Neuronal stem cell (in vitro differentiated cells): ENCODE measurements around the gene KIF14.

ENCODE experiments used
- DNase-seq: peaks from one replicate; pipeline ENCODE4 v3.0.0-alpha.2; 2013; ENCODE audit warnings: low spot score
- H2AFZ ChIP-seq: one replicate; pipeline ENCODE4 v1.6.1; 2013; ENCODE audit warnings: mild to moderate bottlenecking, low read length, inconsistent platforms
- H2AK5ac ChIP-seq: 2 replicates; pipeline ENCODE4 v1.6.1; 2013; ENCODE audit warnings: low read depth, mild to moderate bottlenecking, inconsistent platforms, low read length, moderate library complexity, mixed read lengths
- H2BK120ac ChIP-seq: 2 replicates; pipeline ENCODE4 v1.6.1; 2013; ENCODE audit warnings: low read depth, mild to moderate bottlenecking, inconsistent platforms, low read length, moderate library complexity, mixed read lengths
- H2BK12ac ChIP-seq: one replicate; pipeline ENCODE4 v1.6.1; 2013; ENCODE audit warnings: low read length, inconsistent platforms
- H2BK15ac ChIP-seq: 2 replicates; pipeline ENCODE4 v1.6.1; 2013; ENCODE audit warnings: mild to moderate bottlenecking, low read length, inconsistent platforms, mixed read lengths
- H2BK5ac ChIP-seq: one replicate; pipeline ENCODE4 v1.6.1; 2013; ENCODE audit warnings: inconsistent platforms, mild to moderate bottlenecking, low read length, moderate library complexity
- H3K14ac ChIP-seq: one replicate; pipeline ENCODE4 v1.6.1; 2013; ENCODE audit warnings: low read length, inconsistent platforms
- H3K18ac ChIP-seq: 2 replicates; pipeline ENCODE4 v1.6.1; 2013; ENCODE audit warnings: low read length, inconsistent platforms
- H3K23ac ChIP-seq: 2 replicates; pipeline ENCODE4 v1.6.1; 2013; ENCODE audit warnings: low read depth, mild to moderate bottlenecking, mixed read lengths, low read length, inconsistent platforms; ENCODE audit not compliant: poor library complexity
- H3K27ac ChIP-seq: replicated peaks from 3 replicates; pipeline ENCODE4 v1.5.1; 2013; ENCODE audit warnings: low read length, inconsistent platforms
- H3K27me3 ChIP-seq, 3 experiments: 2 replicates each; pipeline ENCODE4 v1.6.1; 2013; ENCODE audit warnings: low read length in 3 of 3, mild to moderate bottlenecking in 2 of 3, inconsistent platforms in 1 of 3, low read depth in 1 of 3, mixed read lengths in 1 of 3, moderate library complexity in 1 of 3; ENCODE audit not compliant: control insufficient read depth in 3 of 3, insufficient read depth in 3 of 3
- H3K36me3 ChIP-seq, 2 donors: replicated peaks in 1 of 2; 2 replicates each; pipeline ENCODE4 v1.6.1; 2013; ENCODE audit warnings: low read length in 2 of 2; ENCODE audit not compliant: control insufficient read depth in 2 of 2, insufficient read depth in 2 of 2
- H3K4ac ChIP-seq: 2 replicates; pipeline ENCODE4 v1.6.1; 2013; ENCODE audit warnings: inconsistent platforms, mild to moderate bottlenecking, low read length, moderate library complexity
- H3K4me1 ChIP-seq, 2 donors: 1 replicate in 1 of 2; 2 replicates in 1 of 2; pipeline ENCODE4 v1.6.1; 2013; ENCODE audit warnings: low read length in 2 of 2, low read depth in 1 of 2; ENCODE audit not compliant: control insufficient read depth in 2 of 2, insufficient read depth in 1 of 2
- H3K4me2 ChIP-seq: one replicate; pipeline ENCODE4 v1.6.1; 2013; ENCODE audit warnings: mild to moderate bottlenecking, low read length, inconsistent platforms; ENCODE audit not compliant: insufficient read depth, poor library complexity, severe bottlenecking
- H3K4me3 ChIP-seq, 2 donors: 2 replicates each; pipeline ENCODE4 v1.5.1; 2013; ENCODE audit warnings: low read length in 2 of 2, mild to moderate bottlenecking in 2 of 2, inconsistent platforms in 1 of 2, moderate library complexity in 1 of 2
- H3K79me1 ChIP-seq: one replicate; pipeline ENCODE4 v1.6.1; 2013; ENCODE audit warnings: low read depth, mild to moderate bottlenecking, inconsistent platforms, low read length, moderate library complexity
- H3K9ac ChIP-seq: one replicate; pipeline ENCODE4 v1.6.1; 2013; ENCODE audit warnings: mild to moderate bottlenecking, low read depth, low read length, inconsistent platforms; ENCODE audit not compliant: poor library complexity
- H3K9me3 ChIP-seq, 2 donors: replicated peaks in 1 of 2; 2 replicates each; pipeline versions ENCODE3 to v1.6.1; 2013; ENCODE audit warnings: low read length in 2 of 2, mild to moderate bottlenecking in 2 of 2, inconsistent platforms in 1 of 2, low read depth in 1 of 2, mixed read lengths in 1 of 2, moderate library complexity in 1 of 2; ENCODE audit not compliant: control insufficient read depth in 2 of 2, insufficient read depth in 1 of 2
- H4K8ac ChIP-seq: one replicate; pipeline ENCODE4 v1.6.1; 2013; ENCODE audit warnings: low read depth, mild to moderate bottlenecking, inconsistent platforms, low read length, moderate library complexity
- H4K91ac ChIP-seq: one replicate; pipeline ENCODE4 v1.6.1; 2013; ENCODE audit warnings: low read length, low read depth, mild to moderate bottlenecking, inconsistent platforms; ENCODE audit not compliant: poor library complexity
- WGBS, 2 donors: extraction: QIAGEN DNeasy Blood & Tissue Kit; methylation state at CpG; one replicate each; pipeline ENCODE4 v1.1.7; 2013; ENCODE audit warnings: missing lambda C conversion rate in 2 of 2, mixed read lengths in 1 of 2; ENCODE audit not compliant: insufficient read length in 2 of 2, insufficient replicate concordance in 1 of 2; ENCODE audit errors: extremely low coverage in 2 of 2; 5-methylcytosine and 5-hydroxymethylcytosine counted together

KIF14 gene

DNA sequence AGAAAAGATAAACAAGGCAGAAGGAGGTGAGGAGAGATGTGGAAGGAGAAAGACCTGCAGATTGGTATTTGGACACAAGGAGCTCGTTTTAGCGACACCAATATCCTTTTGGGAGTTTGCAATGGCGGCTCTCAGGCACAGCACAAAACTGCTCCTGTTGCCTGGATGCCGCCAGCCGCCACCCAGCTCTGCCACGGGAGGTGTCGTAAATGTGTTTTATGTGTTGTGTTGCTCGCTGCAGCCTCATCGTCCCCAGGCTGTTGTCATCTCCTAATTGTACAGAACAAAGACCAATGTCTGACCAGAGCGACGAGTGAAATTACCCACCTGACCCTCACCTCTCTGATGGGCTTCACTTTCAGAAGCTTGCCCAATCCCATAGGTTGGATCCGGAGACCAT lies 114.1 kb downstream of the KIF14 start:
- Histone ChIP-seq H3K9me3 (no peaks in the 10 kb centered on the region), H3K4me3 (no peak overlapping the region), H2BK12ac (no peak overlapping the region), H2AFZ (no peak overlapping the region), H3K4me1 (no peaks in the 10 kb centered on the region), H2BK15ac (no peak overlapping the region), H3K14ac (no peak overlapping the region), H3K36me3 (no peaks in the 10 kb centered on the region), H3K27ac (no peak overlapping the region), H3K27me3 (no peaks in the 10 kb centered on the region), H3K18ac (no peak overlapping the region), H4K91ac (no peak overlapping the region), H3K79me1 (no peaks in the 10 kb centered on the region), H3K4me2 (no peak overlapping the region), H3K4ac (no peak overlapping the region), H4K8ac (no peak overlapping the region), H3K23ac (no peak overlapping the region), H2AK5ac (no peak overlapping the region), H3K9ac (no peak overlapping the region), H2BK120ac (no peak overlapping the region), H2BK5ac (no peak overlapping the region)
- WGBS, 2 donors, result no CpG with 5 or more reads among the region's 12 CpGs
- no peak for DNase-seq

DNA sequence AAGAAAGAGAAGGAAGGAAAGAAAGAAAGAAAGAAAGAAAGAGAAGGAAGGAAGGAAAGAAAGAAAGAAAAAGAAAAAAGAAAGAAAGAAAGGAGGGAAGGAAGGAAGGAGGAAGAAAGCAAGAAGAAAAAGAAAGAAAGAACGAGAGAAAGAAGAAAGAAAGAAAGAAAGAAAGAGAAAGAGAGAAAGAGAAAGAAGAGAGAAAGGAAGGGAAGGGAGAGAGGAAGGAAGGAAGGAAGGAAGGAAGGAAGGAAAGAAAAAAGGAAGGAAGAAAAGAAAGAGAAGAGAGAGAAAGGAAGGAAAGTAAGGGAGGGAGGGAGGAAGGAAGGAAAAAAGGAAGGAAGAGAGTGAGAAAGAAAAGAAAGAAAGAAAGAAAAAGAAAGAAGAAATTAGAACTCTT lies 115.3 kb downstream of the KIF14 start:
- no peaks in the 10 kb centered on the region for H3K27me3 ChIP-seq
- H3K23ac ChIP-seq, result no peak overlapping the region
- no CpG with 5 or more reads among the region's 1 CpG for WGBS, 2 donors
- DNase-seq, result no peak
- H3K9me3 ChIP-seq, result no peaks in the 10 kb centered on the region
- no peaks in the 10 kb centered on the region for H3K4me1 ChIP-seq
- no peak overlapping the region for H3K4me2 ChIP-seq
- H2BK5ac ChIP-seq, result no peak overlapping the region
- no peak overlapping the region for H4K91ac ChIP-seq
- H3K79me1 ChIP-seq, result no peaks in the 10 kb centered on the region
- H3K36me3 ChIP-seq, result no peaks in the 10 kb centered on the region
- H2BK12ac ChIP-seq, result no peak overlapping the region
- no peak overlapping the region for H3K4ac ChIP-seq
- no peak overlapping the region for H3K4me3 ChIP-seq
- H2AFZ ChIP-seq, result no peak overlapping the region
- H2BK15ac ChIP-seq, result no peak overlapping the region
- H3K9ac ChIP-seq, result no peak overlapping the region
- no peak overlapping the region for H4K8ac ChIP-seq
- no peak overlapping the region for H2AK5ac ChIP-seq
- H3K14ac ChIP-seq, result no peak overlapping the region
- H3K18ac ChIP-seq, result no peak overlapping the region
- no peak overlapping the region for H2BK120ac ChIP-seq
- H3K27ac ChIP-seq, result no peak overlapping the region
